Mesendoderm (in vitro differentiated cells): ENCODE results near the gene YPEL1.

ENCODE experiments used
- DNase-seq: peaks from one replicate; pipeline ENCODE4 v3.0.0; 2013
- H2AK5ac ChIP-seq: 2 replicates; pipeline ENCODE4 v1.6.1; 2013; ENCODE audit warnings: low read length, inconsistent platforms
- H2BK120ac ChIP-seq: 2 replicates; pipeline ENCODE4 v1.6.1; 2013; ENCODE audit warnings: low read depth, mild to moderate bottlenecking, low read length, moderate library complexity, mixed read lengths
- H2BK15ac ChIP-seq: replicated peaks from 2 replicates; pipeline ENCODE4 v1.6.1; 2013; ENCODE audit warnings: low read depth, mild to moderate bottlenecking, moderate library complexity
- H2BK5ac ChIP-seq: 2 replicates; pipeline ENCODE4 v1.6.1; 2013; ENCODE audit warnings: low read length, inconsistent platforms
- H3K18ac ChIP-seq: 2 replicates; pipeline ENCODE4 v1.6.1; 2013; ENCODE audit warnings: mild to moderate bottlenecking, low read length, mixed read lengths
- H3K23ac ChIP-seq: one replicate; pipeline ENCODE4 v1.6.1; 2013; ENCODE audit warnings: low read length
- H3K27ac ChIP-seq: 2 replicates; pipeline ENCODE4 v1.5.1; 2013; ENCODE audit warnings: low read depth, mild to moderate bottlenecking, inconsistent platforms, low read length, moderate library complexity
- H3K27me3 ChIP-seq: 2 replicates; pipeline ENCODE4 v1.6.1; 2013; ENCODE audit warnings: low read length, control low read depth, mild to moderate bottlenecking, inconsistent platforms; ENCODE audit not compliant: insufficient read depth, poor library complexity
- H3K36me3 ChIP-seq: 2 replicates; pipeline ENCODE4 v1.6.1; 2013; ENCODE audit warnings: low read length, inconsistent platforms; ENCODE audit not compliant: control insufficient read depth, insufficient read depth
- H3K4ac ChIP-seq: one replicate; pipeline ENCODE4 v1.6.1; 2013; ENCODE audit warnings: low read depth, mild to moderate bottlenecking, low read length, moderate library complexity
- H3K4me1 ChIP-seq: 2 replicates; pipeline ENCODE4 v1.6.1; 2013; ENCODE audit warnings: low read depth, low read length, inconsistent platforms; ENCODE audit not compliant: control insufficient read depth
- H3K4me2 ChIP-seq: 2 replicates; pipeline ENCODE4 v1.6.1; 2013; ENCODE audit warnings: low read length
- H3K4me3 ChIP-seq: 2 replicates; pipeline ENCODE4 v1.5.1; 2013; ENCODE audit warnings: mild to moderate bottlenecking, low read length
- H3K56ac ChIP-seq: one replicate; pipeline ENCODE4 v1.6.1; 2013; ENCODE audit warnings: low read length
- H3K79me1 ChIP-seq: 2 replicates; pipeline ENCODE4 v1.6.1; 2013; ENCODE audit warnings: low read length, inconsistent platforms
- H3K79me2 ChIP-seq: 2 replicates; pipeline ENCODE4 v1.6.1; 2013; ENCODE audit warnings: mild to moderate bottlenecking, low read length; ENCODE audit not compliant: control insufficient read depth, insufficient read depth
- H3K9ac ChIP-seq: 2 replicates; pipeline ENCODE4 v1.6.1; 2013; ENCODE audit warnings: low read length, inconsistent platforms
- H4K5ac ChIP-seq: one replicate; pipeline ENCODE4 v1.6.1; 2013; ENCODE audit warnings: low read length
- H4K8ac ChIP-seq: one replicate; pipeline ENCODE4 v1.6.1; 2013; ENCODE audit warnings: low read depth, mild to moderate bottlenecking, control low read depth, low read length, moderate library complexity
- WGBS: extraction: QIAGEN DNeasy Blood & Tissue Kit; methylation state at CpG from one replicate; pipeline ENCODE4 v1.1.7; 2013; ENCODE audit warnings: low lambda C conversion rate, missing lambda C conversion rate; ENCODE audit not compliant: insufficient coverage; ENCODE audit errors: extremely low coverage; 5-methylcytosine and 5-hydroxymethylcytosine counted together

YPEL1 gene

DNA sequence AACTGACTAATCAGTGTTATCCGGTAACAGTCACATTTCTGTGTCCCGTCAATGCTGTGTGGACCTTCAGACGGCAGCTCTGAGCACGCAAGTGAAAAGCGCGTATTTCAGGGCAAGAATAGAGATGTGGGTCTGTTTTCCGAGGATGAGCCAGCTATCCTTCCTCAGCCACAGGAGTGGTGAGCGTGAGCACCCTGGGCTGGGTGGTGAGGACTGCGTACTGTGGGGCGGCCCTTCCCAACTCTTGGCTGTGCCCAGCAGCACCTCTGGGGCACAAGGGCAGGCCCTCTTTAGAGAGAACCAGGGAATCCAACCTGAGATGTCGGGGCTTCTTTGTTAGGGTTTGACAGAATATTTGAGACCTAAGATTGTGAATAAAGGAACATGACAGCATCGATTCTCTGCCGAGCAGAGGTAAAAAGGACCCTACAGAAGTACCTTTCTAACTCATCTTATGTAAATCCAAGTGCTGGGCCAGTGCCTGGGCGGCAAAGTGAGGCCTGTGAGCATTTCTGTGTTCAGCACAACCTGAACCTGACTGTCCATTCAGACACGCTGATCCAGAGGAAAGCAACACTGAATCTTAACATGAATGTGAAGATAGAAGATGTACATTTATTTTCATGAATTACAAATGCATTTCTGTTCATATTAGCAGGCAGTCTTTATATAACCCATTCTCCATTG, 26.5 kb upstream of the YPEL1 start:
- Histone ChIP-seq H2AK5ac (no peak overlapping the region), H3K18ac (no peak overlapping the region), H3K9ac (no peak overlapping the region), H4K8ac (no peak overlapping the region), H2BK120ac (no peak overlapping the region), H3K56ac (no peak overlapping the region), H3K4ac (no peak overlapping the region), H3K79me1 (no peaks in the 10 kb centered on the region), H2BK5ac (no peak overlapping the region), H3K4me2 (no peak overlapping the region), H4K5ac (no peak overlapping the region), H3K23ac (no peak overlapping the region), H3K27me3 (no peaks in the 10 kb centered on the region), H3K36me3 (peaks cover 5% of the 10 kb centered on the region), H3K4me1 (no peaks in the 10 kb centered on the region), H2BK15ac (no peak overlapping the region), H3K4me3 (no peak overlapping the region), H3K27ac (no peak overlapping the region), H3K79me2 (no peaks in the 10 kb centered on the region)
- no CpG with 5 or more reads among the region's 15 CpGs for WGBS
- DNase-seq: no peak

- Histone ChIP-seq H3K27ac (no peak overlapping the region), H3K23ac (no peak overlapping the region), H3K4me2 (no peak overlapping the region), H3K9ac (no peak overlapping the region), H3K79me2 (no peaks in the 10 kb centered on the region), H3K4me3 (no peak overlapping the region), H2BK5ac (no peak overlapping the region), H2BK120ac (no peak overlapping the region), H4K8ac (no peak overlapping the region), H3K36me3 (peaks cover 5% of the 10 kb centered on the region), H3K27me3 (no peaks in the 10 kb centered on the region), H3K56ac (no peak overlapping the region), H2AK5ac (no peak overlapping the region), H3K4me1 (no peaks in the 10 kb centered on the region), H3K4ac (no peak overlapping the region), H2BK15ac (no peak overlapping the region), H4K5ac (no peak overlapping the region), H3K18ac (no peak overlapping the region), H3K79me1 (no peaks in the 10 kb centered on the region)
- no peak for DNase-seq
- WGBS: no CpG with 5 or more reads among the region's 2 CpGs
These were observed 25.5 kb upstream of the YPEL1 start for GRCh38 chr22:21761086-21761485.

GRCh38 chr22:21760640-21761039, 25.0 kb upstream of the YPEL1 start:
- Histone ChIP-seq H2BK120ac (no peak overlapping the region), H3K79me1 (no peaks in the 10 kb centered on the region), H3K4me2 (no peak overlapping the region), H3K36me3 (peaks cover 5% of the 10 kb centered on the region), H3K79me2 (no peaks in the 10 kb centered on the region), H3K4me3 (no peak overlapping the region), H3K9ac (no peak overlapping the region), H4K8ac (no peak overlapping the region), H3K56ac (no peak overlapping the region), H2BK15ac (no peak overlapping the region), H3K18ac (no peak overlapping the region), H3K4ac (no peak overlapping the region), H2BK5ac (no peak overlapping the region), H3K23ac (no peak overlapping the region), H4K5ac (no peak overlapping the region), H2AK5ac (no peak overlapping the region), H3K27ac (no peak overlapping the region), H3K4me1 (no peaks in the 10 kb centered on the region), H3K27me3 (no peaks in the 10 kb centered on the region)
- DNase-seq: no peak
- WGBS: no CpG with 5 or more reads among the region's 2 CpGs

GRCh38 chr22:21759646-21760376, 24.2 kb upstream of the YPEL1 start:
- H3K27ac ChIP-seq: no peak overlapping the region
- no peak overlapping the region for H3K18ac ChIP-seq
- peaks cover 5% of the 10 kb centered on the region for H3K36me3 ChIP-seq
- no peaks in the 10 kb centered on the region for H3K79me1 ChIP-seq
- H3K27me3 ChIP-seq: no peaks in the 10 kb centered on the region
- H2BK5ac ChIP-seq: no peak overlapping the region
- H3K56ac ChIP-seq: no peak overlapping the region
- no peak overlapping the region for H4K5ac ChIP-seq
- no peak overlapping the region for H2AK5ac ChIP-seq
- H2BK120ac ChIP-seq: no peak overlapping the region
- no peak overlapping the region for H3K9ac ChIP-seq
- H3K4me3 ChIP-seq: no peak overlapping the region
- H3K4ac ChIP-seq: no peak overlapping the region
- no CpG with 5 or more reads among the region's 8 CpGs for WGBS
- H2BK15ac ChIP-seq: no peak overlapping the region
- no peaks in the 10 kb centered on the region for H3K4me1 ChIP-seq
- no peak overlapping the region for H3K4me2 ChIP-seq
- no peak overlapping the region for H4K8ac ChIP-seq
- no peak for DNase-seq
- no peaks in the 10 kb centered on the region for H3K79me2 ChIP-seq
- H3K23ac ChIP-seq: no peak overlapping the region

GRCh38 chr22:21759093-21759492, 23.5 kb upstream of the YPEL1 start:
- H3K56ac ChIP-seq: no peak overlapping the region
- no peak overlapping the region for H2BK15ac ChIP-seq
- no CpG with 5 or more reads among the region's 4 CpGs for WGBS
- no peak overlapping the region for H3K18ac ChIP-seq
- no peak overlapping the region for H3K4me3 ChIP-seq
- H3K4ac ChIP-seq: no peak overlapping the region
- no peaks in the 10 kb centered on the region for H3K79me1 ChIP-seq
- no peaks in the 10 kb centered on the region for H3K79me2 ChIP-seq
- H3K27ac ChIP-seq: no peak overlapping the region
- H4K8ac ChIP-seq: no peak overlapping the region
- H4K5ac ChIP-seq: no peak overlapping the region
- H2AK5ac ChIP-seq: no peak overlapping the region
- no peak overlapping the region for H3K9ac ChIP-seq
- H2BK120ac ChIP-seq: no peak overlapping the region
- H3K23ac ChIP-seq: no peak overlapping the region
- no peak overlapping the region for H2BK5ac ChIP-seq
- DNase-seq: no peak
- H3K27me3 ChIP-seq: no peaks in the 10 kb centered on the region
- no peak overlapping the region for H3K4me2 ChIP-seq
- H3K36me3 ChIP-seq: peaks cover 5% of the 10 kb centered on the region
- H3K4me1 ChIP-seq: no peaks in the 10 kb centered on the region
